Measurements from ENCODE around the gene OPTC. TPM values are rescaled to one million over a fixed set of nuclear protein-coding genes. Genes with fewer than 3 reads are reported as not detected.
A peak's percentile ranks its signal among the peaks of the same experiment; 100 is the strongest.

OPTC gene
- total and polyA plus RNA-seq, 9 of the 15 experiments (the other 6 are each of a cell fraction or from before 2014, with no cell fraction given), result not detected

- TF ChIP-seq BRF2 (IDR thresholded peaks at IDR 0.05; ENCODE audit: borderline replicate concordance, insufficient read depth, insufficient read length) (no peak), EZH2 (IDR thresholded peaks at IDR 0.05; ENCODE audit: borderline replicate concordance, low read depth, low read length) (no peak), ZNF384 (IDR thresholded peaks at IDR 0.05; ENCODE audit: low read depth, low read length) (no peak), TBL1XR1 (IDR thresholded peaks at IDR 0.05; ENCODE audit: low read length in 2 of 2) (no peak), CBX8 (IDR thresholded peaks at IDR 0.05; ENCODE audit: borderline replicate concordance, extremely low read depth, low read depth, low read length, poor library complexity, severe bottlenecking) (no peak), DIDO1 (tag; IDR thresholded peaks at IDR 0.05; ENCODE audit: low read depth) (no peak), TFE3 (CRISPR knock-in tag; IDR thresholded peaks at IDR 0.05) (peak; percentile 92), SOX6 (IDR thresholded peaks at IDR 0.05) (no peak), SIX5 (IDR thresholded peaks at IDR 0.05; ENCODE audit: borderline replicate concordance in 1 of 2, insufficient read depth in 1 of 2, low read depth in 1 of 2, low read length in 2 of 2) (no peak)
Measured at GRCh38 chr1:203459671-203460201, 34.2 kb upstream of the OPTC start (continued).

All from K562 (cell line).